AG09319 (cell line): Measurements from ENCODE around the gene TTC21A.

Experiments
- DNase-seq: peaks from one replicate; pipeline ENCODE4 v3.0.0-alpha.2; 2010; ENCODE audit warnings: low read depth; ENCODE audit errors: extremely low read depth
- TF ChIP-seq, protein P1 (sequence below): IDR thresholded peaks from 2 replicates; pipeline ENCODE4 v1.5.1; 2011; ENCODE audit warnings: low read depth, mild to moderate bottlenecking, inconsistent platforms, low read length, moderate library complexity

The TTC21A gene

GRCh38 chr3:39139442-39139841 lies 32.0 kb downstream of the TTC21A start:
- DNase-seq, result no peak
- TF ChIP-seq, protein P1, sequence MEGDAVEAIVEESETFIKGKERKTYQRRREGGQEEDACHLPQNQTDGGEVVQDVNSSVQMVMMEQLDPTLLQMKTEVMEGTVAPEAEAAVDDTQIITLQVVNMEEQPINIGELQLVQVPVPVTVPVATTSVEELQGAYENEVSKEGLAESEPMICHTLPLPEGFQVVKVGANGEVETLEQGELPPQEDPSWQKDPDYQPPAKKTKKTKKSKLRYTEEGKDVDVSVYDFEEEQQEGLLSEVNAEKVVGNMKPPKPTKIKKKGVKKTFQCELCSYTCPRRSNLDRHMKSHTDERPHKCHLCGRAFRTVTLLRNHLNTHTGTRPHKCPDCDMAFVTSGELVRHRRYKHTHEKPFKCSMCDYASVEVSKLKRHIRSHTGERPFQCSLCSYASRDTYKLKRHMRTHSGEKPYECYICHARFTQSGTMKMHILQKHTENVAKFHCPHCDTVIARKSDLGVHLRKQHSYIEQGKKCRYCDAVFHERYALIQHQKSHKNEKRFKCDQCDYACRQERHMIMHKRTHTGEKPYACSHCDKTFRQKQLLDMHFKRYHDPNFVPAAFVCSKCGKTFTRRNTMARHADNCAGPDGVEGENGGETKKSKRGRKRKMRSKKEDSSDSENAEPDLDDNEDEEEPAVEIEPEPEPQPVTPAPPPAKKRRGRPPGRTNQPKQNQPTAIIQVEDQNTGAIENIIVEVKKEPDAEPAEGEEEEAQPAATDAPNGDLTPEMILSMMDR, result no peak

- DNase-seq, result no peak
- TF ChIP-seq, protein P1, result no peak
Measured at GRCh38 chr3:39140341-39140971, 33.0 kb downstream of the TTC21A start.

GRCh38 chr3:39141171-39141995 lies 33.9 kb downstream of the TTC21A start:
- TF ChIP-seq, protein P1, result no peak

GRCh38 chr3:39142067-39142466 lies 34.6 kb downstream of the TTC21A start:
- DNase-seq, result no peak

More at GRCh38 chr3:39141171-39141995, 33.9 kb downstream of the TTC21A start:
- DNase-seq, result no peak

GRCh38 chr3:39143051-39143885 lies 35.8 kb downstream of the TTC21A start:
- no peak for DNase-seq
- TF ChIP-seq, protein P1, result no peak

More at GRCh38 chr3:39142067-39142466, 34.6 kb downstream of the TTC21A start:
- TF ChIP-seq, protein P1, result no peak

GRCh38 chr3:39144095-39144747 lies 36.7 kb downstream of the TTC21A start:
- TF ChIP-seq, protein P1, result no peak
- no peak for DNase-seq
